ACHN (cell line): Measurements from ENCODE around the gene ANGEL2.
A peak's percentile ranks its signal among the peaks of the same experiment; 100 is the strongest.
"Not testable (repeated sequence)": the region's sequence is repeated elsewhere in the genome, so short reads cannot be mapped to it uniquely, and the experiment has no call there.

Source experiments
- DNase-seq: peaks from one replicate; pipeline ENCODE4 v3.0.0-alpha.2; 2015
- in situ Hi-C: cut with HindIII; loops from 2 replicates; pipeline ENCODE4 v1.10.0; 2017; ENCODE audit warnings: low sequenced_read_pairs, low pct_ligation_motif_present, low pct_unique_long_range_greater_than_20kb

ANGEL2 gene, protein sequence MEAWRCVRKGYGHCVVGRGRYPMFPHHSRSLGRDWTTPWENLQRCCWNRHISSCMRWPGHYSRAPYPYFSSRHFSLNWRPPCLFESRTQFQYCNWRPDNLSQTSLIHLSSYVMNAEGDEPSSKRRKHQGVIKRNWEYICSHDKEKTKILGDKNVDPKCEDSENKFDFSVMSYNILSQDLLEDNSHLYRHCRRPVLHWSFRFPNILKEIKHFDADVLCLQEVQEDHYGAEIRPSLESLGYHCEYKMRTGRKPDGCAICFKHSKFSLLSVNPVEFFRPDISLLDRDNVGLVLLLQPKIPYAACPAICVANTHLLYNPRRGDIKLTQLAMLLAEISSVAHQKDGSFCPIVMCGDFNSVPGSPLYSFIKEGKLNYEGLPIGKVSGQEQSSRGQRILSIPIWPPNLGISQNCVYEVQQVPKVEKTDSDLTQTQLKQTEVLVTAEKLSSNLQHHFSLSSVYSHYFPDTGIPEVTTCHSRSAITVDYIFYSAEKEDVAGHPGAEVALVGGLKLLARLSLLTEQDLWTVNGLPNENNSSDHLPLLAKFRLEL

DNA sequence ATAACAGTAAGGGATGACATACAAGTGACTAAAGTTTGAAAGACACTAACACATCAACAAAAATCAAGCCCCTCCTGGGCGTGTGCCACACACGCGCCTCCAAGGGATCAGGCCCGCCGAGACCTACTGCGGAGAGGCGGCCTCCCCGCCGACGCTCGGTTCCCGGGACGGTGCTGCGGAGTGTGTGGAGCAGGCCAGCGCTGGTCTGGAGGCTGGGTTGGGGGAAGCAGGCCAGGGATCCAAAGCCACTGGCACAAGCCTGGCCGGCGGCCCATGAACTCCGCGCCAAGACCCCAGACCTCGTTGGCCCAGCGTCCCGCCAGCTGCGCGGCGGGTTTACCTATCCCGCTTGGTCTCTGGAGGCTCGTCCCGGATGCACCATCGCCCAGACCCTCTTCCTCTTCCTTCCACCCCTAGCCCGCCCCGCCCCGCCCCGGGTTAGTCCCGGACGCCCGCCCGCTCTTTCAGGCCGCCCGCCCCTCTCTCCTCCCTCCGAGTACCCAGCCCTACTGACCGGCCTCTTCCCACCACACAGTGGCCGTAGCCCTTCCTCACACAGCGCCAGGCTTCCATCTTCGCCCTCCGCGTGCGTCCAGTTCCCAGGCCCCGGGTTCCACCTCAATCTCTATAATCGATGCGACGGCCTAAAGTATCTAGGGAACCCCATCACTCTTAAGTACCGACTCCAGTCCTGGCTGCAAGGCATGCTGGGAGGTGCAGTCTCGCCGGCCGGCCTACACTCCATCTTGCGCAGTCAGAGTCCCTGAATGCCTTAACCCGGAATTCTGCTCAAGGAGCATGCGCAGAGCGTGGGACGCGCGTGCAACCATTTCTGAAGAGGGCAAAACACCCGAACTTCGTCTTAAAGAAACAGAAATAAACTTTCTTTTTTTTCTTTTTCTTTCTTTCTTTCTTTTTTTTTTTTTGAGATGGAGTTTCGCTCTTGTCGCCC lies at the start of gene ANGEL2:
ANGEL2 (minus strand) TSS at position 769 of the 952 bp plus-strand sequence; CDS start at position 573, 196 bp downstream.
- peak; percentile 98 for DNase-seq

DNA sequence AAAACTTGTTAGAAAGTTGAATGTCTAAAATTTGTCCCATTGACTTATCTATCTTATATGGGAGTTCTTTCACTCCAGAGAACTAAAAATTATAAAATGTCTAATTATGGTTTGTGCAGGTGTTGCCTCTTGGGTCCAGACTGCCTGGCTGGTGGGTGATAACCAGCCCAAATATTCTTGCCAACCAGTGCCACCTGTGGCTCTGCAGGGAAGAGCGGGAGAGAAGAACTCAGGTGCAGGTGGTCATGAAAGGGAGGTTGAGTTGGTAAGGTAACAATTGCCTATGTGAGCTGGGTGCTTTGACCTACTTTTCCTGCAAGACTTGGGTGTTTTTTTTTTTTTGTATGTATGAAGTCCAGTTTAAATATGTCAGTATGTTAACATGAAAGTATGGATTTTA lies 45.6 kb upstream of the ANGEL2 start:
- in situ Hi-C loops = no loop called here
- no peak for DNase-seq

More for the DNA sequence above, at the start of gene ANGEL2:
- in situ Hi-C loops = no loop called here

DNA sequence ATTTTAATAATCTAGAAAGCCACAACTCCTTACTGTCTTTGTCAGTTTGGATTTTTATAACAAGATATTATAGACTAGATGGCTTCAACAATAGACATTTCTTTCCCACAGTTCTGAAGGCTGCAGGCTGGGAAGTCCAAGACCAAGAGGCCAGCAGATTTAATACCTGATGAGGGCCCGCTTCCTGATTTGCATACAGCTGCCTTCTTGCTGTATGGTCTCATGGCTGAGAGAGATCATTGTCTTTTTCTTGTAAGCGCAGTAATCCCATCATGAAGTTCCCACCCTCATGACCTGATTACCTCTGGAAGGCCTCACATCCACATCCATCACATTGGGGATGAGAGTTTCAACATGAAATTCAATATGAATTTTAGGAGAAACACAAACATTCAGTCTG lies 45.2 kb upstream of the ANGEL2 start:
- in situ Hi-C loops = no loop called here
- DNase-seq = no peak

DNA sequence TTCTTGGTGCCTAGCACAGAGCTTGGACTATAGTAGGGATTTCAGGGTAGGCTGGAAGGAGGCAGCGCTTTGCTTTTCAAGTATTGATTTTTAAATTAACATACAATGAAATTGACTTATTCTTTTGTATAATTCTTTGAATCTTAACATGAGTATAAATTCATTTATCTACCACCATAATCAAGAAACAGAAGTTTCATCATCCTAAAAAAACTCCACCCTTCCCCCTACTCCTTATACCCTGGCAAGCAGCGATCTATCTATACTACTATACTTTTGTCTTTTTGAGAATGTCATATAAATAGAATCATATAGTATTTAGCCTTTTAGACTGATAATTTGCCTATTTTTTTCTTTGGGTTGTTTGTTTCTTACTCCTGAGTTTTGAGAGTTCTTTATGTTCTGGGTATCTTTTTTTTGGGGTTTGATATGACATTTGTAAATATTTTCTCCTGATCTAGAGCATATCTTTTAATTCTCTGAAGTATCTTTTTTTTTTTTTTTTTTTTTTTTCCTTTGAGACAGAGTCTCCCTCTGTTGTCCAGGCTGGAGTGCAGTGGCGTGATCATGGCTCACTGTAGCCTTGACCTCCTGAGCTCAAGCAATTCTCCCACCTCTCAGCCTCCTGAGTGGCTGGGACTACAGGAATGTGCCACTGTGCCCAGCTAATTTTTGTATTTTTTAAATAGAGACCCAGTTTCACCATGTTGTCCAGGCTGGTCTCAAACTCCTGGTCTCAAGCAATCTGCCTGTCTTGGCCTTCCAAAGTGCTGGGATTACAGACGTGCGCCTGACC lies 41.8 kb upstream of the ANGEL2 start:
- in situ Hi-C loops = no loop called here
- DNase-seq = no peak

DNA sequence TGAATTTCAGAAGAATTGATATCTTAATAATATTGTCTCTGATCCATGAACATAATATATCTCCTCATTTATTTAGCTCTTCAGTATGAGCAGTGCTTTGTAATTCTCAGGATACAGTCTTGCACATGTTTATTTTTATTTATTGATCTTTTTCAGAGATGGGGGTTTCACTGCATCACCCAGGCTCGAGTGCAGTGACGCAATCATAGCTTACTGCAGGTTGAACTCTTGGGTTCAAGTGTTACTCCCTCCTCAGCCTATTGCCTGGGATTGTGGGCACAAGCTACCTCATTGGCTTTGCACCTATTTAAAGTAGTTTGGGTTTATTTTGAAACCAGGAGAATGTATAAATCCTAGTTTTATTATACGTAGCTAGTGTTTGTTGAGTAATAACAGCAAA lies 40.1 kb upstream of the ANGEL2 start:
- in situ Hi-C loops = no loop called here
- no peak for DNase-seq

DNA sequence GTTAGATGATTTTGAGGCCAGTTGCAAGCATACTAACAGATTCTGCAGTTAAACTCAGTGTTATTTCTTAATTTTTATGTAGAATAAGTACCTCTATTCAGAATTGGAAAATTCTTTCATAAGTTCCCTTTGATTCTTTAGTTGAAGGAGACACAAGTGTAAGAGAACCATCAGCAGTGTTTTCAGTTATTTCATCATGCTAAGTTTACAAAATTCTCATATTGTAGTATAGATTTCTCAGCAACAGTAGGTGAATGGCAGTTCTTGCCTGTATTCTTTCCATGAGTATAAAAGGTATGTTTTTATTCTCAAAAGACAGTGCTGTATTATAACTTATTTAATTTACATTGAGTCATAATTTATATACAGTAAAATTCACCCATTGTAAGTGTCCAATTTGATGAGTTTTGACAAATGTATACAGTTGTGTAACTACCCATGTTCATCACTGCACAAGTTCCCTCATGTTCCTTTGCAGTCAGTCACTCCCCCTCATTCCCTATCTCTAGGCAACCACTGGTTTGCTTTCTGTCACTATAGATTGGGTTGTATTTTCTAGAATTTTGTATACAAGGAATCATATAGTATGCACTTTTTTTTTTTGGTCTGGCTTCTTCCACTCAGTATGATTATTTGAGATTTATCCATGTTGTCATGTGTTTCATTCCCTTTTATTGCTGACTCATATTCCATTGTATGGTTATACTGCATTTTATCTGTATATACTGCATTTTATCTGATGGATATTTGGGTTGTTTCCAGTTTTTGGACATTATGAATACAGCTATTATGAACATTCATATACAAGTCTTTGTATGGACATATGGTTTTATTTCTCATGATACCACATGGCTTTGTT lies 39.3 kb upstream of the ANGEL2 start:
- DNase-seq = no peak
- in situ Hi-C loops = no loop called here

DNA sequence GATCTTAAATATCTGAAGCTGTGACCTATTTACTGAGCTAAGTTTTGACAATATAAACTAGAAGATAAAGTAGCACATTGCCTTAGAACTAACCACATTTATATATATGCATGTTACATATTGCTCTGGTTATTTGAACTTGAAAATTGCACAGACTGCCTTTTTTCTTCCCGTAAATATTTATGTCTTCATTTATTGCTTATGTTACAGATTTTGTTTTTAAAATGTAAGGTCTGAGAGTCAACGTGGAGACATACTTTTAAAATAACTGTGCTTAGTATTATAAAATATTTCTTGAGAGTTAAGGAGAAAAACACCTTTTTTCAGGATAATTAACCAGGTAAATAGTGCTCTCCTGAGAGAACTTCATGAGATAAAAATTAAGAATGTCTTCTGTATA lies 38.5 kb upstream of the ANGEL2 start:
- in situ Hi-C loops = no loop called here
- no peak for DNase-seq

DNA sequence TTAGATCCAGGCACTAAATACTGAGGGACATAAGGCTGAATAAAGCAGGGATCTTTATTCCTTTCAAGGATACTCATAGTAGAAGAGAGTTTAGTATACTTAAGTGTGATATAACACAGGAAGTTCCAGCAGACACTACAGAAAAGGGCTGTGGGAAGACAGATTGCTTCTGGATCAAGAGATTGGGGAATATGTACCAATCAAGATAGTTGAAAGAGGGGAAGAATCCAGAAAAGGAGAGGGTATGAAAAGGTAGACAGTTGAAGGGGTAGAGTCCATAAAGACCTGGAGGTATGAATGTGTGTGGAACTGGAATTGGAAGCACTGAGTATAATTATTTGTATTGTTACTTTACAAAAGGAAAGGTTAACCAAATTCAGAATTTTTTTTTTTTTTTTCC lies 37.8 kb upstream of the ANGEL2 start:
- in situ Hi-C loops = no loop called here
- DNase-seq = no peak

DNA sequence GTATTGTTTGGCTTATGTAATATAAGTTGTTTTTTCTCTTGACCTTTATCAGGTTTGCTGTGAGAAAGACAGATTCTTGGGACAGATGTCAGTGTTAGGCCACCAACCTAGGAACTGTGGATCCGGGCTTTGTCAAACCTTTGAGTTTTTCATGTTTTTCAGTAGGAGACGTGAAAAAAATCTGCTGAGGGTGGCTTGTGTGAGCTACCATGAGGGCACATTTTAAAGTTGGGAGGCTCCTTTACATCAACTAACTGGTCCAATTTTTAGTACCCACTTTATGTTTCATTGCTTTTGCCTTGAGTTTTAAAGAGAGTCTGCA lies 36.2 kb upstream of the ANGEL2 start:
- DNase-seq = no peak
- in situ Hi-C loops = no loop called here

DNA sequence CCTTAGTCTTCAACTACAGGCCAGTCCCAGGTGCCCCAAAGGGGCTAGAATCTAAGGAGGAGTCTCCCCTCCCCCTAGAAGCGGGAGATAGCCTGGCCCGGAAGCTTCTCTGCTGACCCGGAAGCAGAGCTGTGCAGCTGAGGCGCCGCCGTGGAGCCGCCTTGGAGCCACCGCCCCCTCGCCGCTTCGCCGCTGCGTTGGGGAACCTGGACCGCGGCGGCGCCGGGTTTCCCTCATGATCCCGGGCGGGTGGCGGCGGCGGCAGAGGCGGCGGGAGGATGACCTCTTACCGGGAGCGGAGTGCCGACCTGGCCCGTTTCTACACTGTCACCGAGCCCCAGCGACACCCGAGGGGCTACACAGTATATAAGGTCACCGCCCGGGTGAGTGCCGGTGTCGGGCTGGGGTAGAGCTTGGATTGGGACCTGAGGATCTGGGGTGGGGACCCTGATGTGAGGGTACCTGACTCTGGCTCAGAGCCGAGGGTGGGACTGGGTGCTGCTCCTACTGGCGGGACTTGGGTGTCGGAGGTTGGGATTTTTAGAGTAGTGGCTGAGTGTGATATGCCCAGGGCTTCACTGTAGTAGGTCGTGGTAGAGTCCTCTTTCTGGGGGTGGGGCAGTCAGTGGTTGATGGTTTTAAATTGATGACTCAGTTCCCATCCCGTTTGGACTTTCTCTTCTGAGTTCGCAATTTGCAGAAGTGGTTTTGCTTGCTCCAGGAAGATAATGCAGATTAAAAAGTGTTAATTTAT lies 35.6 kb upstream of the ANGEL2 start, which contains the start of gene RPS6KC1:
RPS6KC1 (plus strand) TSS at position 115 of the 754 bp plus-strand sequence; CDS start at position 279, 164 bp downstream.
- in situ Hi-C loops = no loop called here
- peak; percentile 90 for DNase-seq

DNA sequence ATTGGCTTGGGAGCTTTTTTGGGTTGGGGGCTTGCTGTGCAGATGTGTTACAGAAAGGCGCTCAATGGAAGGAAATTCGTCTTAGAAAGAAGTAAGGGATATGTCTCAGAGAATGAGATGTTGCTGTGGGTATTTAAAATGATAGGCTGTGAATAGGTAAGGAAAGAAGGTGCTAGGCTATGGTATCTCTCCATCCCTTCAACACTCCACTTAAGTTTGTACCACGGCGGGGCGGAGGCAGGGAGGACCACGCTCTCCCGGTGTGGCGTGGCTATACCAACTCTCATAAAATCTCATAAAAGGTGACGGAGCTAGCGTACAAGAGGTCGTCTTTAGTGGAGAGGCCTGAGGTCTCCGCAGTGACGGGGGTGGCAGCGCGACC lies 35.1 kb upstream of the ANGEL2 start:
- no peak for DNase-seq
- in situ Hi-C loops = no loop called here

DNA sequence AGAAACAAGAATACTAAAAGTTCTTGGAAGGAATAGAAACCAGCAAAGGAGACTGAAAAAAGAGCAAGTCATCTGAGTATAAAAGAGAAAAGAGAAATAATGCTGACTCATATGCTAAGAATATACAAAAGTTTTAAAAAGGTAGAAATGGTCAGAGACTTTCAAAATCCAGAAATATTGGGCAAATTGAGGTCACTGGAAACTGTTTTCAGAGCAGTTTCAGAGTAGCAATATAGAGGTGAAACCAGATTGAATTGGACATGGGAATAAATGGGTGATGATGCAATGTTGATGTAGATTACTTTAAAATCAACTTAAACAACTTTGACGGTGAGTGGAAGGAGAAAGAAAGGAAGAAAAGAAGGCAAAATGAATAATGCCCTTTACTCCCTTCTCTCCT lies 33.6 kb upstream of the ANGEL2 start:
- DNase-seq = no peak
- in situ Hi-C loops = no loop called here

DNA sequence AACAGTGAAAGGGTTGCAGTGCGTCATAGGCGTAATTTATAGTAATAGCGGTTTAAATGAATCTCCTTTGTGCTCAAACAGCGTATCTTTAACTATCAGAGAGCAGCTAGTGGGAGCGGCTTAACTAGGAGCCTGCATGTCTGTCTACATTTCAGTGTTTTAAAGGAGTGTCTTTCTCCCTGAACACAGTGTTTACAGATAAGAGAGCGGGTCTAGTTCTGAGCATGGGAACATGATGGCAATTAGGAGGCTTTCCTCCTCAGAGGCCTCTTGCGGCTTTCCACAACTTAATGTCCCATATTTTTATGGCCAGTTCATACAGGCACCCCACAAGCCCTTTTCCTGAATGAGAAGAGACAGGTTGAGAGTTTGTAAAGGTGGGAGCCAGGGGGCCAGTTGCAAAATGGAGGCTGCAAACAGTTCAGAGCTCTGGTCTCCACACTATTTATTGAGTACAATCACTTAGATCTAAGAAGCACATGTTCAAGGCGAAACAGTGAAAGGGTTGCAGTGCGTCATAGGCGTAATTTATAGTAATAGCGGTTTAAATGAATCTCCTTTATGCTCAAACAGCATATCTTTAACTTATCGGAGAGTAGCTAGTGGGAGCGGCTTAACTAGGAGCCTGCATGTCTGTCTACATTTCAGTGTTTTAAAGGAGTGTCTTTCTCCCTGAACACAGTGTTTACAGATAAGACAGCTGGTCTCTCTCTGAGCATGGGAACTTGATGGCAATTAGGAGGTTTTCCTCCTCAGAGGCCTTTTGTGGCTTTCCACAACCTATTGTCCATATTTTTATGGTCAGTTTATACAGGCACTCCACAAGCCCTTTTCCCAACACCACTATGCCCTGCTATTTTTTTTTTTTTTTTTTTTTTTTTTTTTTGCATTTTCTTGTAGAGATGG lies 29.9 kb upstream of the ANGEL2 start:
- DNase-seq, in situ Hi-C loops: not testable (repeated sequence)

DNA sequence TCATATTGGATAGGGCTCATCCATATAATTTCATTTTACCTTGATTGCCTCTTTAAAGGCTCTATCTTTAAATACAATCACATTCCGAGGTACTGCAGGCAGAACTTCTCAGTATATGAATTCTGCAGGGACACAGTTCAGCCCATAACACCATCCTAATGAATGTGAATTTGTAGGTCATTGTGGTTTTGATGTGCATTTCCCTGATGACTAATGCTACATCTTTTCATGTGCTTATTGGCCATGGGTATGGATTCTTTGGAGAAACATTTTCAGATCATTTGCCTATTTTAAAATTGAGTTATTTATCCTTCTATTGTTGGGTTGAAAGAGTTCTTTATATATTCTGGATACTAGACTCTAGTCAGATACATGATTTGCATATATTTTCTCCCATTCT lies 25.8 kb upstream of the ANGEL2 start:
- DNase-seq = no peak
- in situ Hi-C loops = no loop called here

DNA sequence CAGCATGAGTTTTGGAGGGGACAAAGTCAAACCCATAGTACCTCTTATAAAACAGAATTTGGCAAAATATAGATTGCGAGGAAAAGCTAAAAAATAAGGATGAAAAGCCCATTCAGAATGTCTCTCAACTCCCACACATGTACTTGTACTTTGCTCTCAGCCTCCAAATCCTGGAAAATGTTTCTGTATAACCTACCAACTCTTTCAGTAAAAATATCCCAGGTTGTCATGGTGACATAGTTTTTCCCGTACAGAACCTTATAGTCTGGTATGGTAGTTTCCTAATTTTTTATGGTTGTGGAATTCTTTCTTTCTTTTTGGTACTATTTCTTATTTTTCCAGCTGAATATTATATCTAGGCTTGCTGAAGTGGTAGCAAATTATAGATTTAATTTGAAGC lies 19.9 kb upstream of the ANGEL2 start:
- in situ Hi-C loops = no loop called here
- DNase-seq = no peak

DNA sequence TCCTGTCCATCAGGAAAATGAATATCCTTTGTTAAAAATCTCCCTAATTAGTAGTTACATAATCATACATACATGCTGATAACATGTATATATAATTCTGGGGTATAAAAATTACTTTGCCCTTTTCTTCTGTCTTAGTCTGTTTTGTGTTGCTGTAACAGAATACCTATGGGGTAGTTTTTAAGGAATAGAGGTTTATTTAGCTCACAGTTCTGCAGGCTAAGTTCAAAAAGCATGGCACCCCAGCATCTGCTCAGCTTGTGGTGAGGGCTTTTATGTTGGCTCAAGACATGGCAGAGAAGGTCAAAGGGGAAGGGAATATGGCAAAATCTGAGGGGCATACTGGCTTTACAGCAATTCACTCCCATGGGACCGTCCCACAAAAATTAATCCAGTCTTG lies 19.0 kb upstream of the ANGEL2 start:
- in situ Hi-C loops = no loop called here
- no peak for DNase-seq
